Measurements from ENCODE around the gene HIP1. TPM values are rescaled to one million over a fixed set of nuclear protein-coding genes. Genes with fewer than 3 reads are reported as not detected.

Gene HIP1
- total and polyA plus RNA-seq, 7 experiments from 2014 or later: 0.78 to 14.6 (median 1.7) TPM; not detected in 1

DNA sequence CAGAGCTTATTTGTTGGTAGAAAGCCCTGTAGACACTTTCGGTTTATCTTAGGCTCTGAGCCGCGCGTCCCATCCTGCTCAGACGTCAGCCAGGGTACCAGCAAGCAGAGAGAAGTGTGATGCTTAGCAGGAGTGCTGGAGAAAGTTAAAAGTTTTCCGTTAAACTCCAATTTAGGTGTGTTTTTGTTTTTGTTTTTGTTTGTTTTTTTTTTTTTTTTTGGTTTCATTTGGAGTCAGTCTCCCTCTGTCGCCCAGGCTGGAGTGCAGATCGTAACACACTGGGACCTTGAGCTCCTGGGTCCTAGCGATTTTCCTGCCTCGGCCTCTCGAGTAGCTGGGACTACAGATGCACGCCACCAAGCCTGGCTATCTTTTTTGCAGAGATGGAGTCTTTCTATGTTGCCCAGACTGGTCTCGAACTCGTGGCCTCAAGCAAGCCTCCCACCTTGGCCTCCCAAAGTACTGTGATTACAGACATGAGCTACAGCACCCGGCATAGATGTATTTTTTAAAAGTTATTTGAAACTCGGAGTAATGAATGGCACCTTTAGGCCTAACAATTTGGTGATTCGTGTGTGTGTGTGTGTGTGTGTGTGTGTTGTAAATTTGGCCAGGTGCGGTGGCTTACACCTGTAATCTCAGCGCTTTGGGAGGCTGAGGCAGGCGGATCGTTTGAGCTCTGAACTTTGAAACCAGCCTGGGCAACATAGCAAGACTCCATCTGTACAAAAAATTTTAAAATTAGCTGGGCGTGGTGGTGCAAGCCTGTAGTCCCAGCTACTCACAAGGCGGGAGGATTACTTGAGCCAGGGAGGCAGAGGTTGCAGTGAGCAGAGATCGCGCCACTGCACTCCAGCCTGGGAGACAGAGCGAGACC, 1.3 kb upstream of the HIP1 start:
- peak overlapping the region; percentile 82 to 100 (median 97) for H3K4me3 Mint-ChIP-seq
- no peaks in the 10 kb centered on the region for H3K9me3 Mint-ChIP-seq
- H3K9me3 ChIP-seq (ENCODE audit: control insufficient read depth in 2 of 3, low read length in 3 of 3): no peaks in the 10 kb centered on the region
- intact Hi-C loops (cut with micrococcal nuclease): loop anchor here (1.0 to 10.0 kb wide), 12 partner anchors 138 to 1657 kb away; partner anchors contain the start of genes EIF4H (in 1 of the 2), GTF2I (in 1 of the 2), GTF2IRD1 (in 1 of the 2) and LIMK1 (in 1 of the 2)
- peak overlapping the region; percentile 28 to 99 (median 94) for H3K27ac Mint-ChIP-seq
- peak; percentile 40 for ATAC-seq
- H3K4me1 Mint-ChIP-seq: peaks cover 0 to 19% (median 14%) of the 10 kb centered on the region in 7 donors
- peak overlapping the region; percentile 93 for H3K4me3 ChIP-seq (ENCODE audit: low read length)
- H3K27ac ChIP-seq (ENCODE audit: low read depth, low read length): peak overlapping the region; percentile 80
- H3K36me3 Mint-ChIP-seq: no peaks in the 10 kb centered on the region
- ChIA-PET CTCF (interaction anchor here (0.7 to 1.2 kb wide), 2 partner anchors 22 to 391 kb away, joined by 3 read pairs; no protein-coding TSS in a partner anchor), POLR2A (interaction anchor here (1.3 kb wide), 1 partner anchor 9 kb away, joined by 3 read pairs; no protein-coding TSS in a partner anchor)
- H3K27me3 Mint-ChIP-seq: peaks cover 0 to 40% (median 2%) of the 10 kb centered on the region in 5 donors
- DNase-seq: peak in 6 of 9 donors; percentile 64 to 85 (median 78)
- H3K4me1 ChIP-seq (ENCODE audit: control insufficient read depth in 2 of 2, insufficient read depth in 2 of 2, low read length in 2 of 2): peaks cover 4 to 15% of the 10 kb centered on the region in 2 donors
- no peaks in the 10 kb centered on the region for H3K27me3 ChIP-seq (ENCODE audit: control insufficient read depth in 2 of 2, insufficient read depth in 2 of 2, low read length in 2 of 2)
- peaks cover 0 to 4% (median 0%) of the 10 kb centered on the region in 3 experiments for H3K36me3 ChIP-seq (ENCODE audit: control insufficient read depth in 2 of 3, insufficient read depth in 3 of 3, low read length in 3 of 3)

GRCh38 chr7:75738975-75739795, 444 bp upstream of the HIP1 start:
- no peaks in the 10 kb centered on the region for H3K9me3 ChIP-seq (ENCODE audit: control insufficient read depth in 2 of 3, low read length in 3 of 3)
- peak overlapping the region; percentile 80 for H3K27ac ChIP-seq (ENCODE audit: low read depth, low read length)
- H3K27me3 ChIP-seq (ENCODE audit: control insufficient read depth in 2 of 2, insufficient read depth in 2 of 2, low read length in 2 of 2): no peaks in the 10 kb centered on the region
- Mint-ChIP-seq H3K27me3 (peaks cover 0 to 41% (median 4%) of the 10 kb centered on the region in 5 donors), H3K4me1 (peaks cover 0 to 19% (median 14%) of the 10 kb centered on the region in 7 donors), H3K36me3 (no peaks in the 10 kb centered on the region), H3K4me3 (peak overlapping the region; percentile 82 to 100 (median 97)), H3K9me3 (no peaks in the 10 kb centered on the region), H3K27ac (peak overlapping the region; percentile 28 to 99 (median 94))
- DNase-seq (peak; percentile 98 to 99 (median 99)), ATAC-seq (peak; percentile 97)
- intact Hi-C loops (cut with micrococcal nuclease): loop anchor here (1.0 to 10.0 kb wide), 12 partner anchors 139 to 1656 kb away; partner anchors contain the start of genes TMEM120A (in 2 of the 2), EIF4H (in 1 of the 2), GTF2I (in 1 of the 2) and GTF2IRD1 (in 1 of the 2)
- peak overlapping the region; percentile 93 for H3K4me3 ChIP-seq (ENCODE audit: low read length)
- POLR2A ChIA-PET: interaction anchor here (0.6 to 1.3 kb wide), 2 partner anchors 10 to 2000 kb away, joined by 3 read pairs; no protein-coding TSS in a partner anchor
- H3K4me1 ChIP-seq (ENCODE audit: control insufficient read depth in 2 of 2, insufficient read depth in 2 of 2, low read length in 2 of 2): peaks cover 4 to 15% of the 10 kb centered on the region in 2 donors
- peaks cover 0 to 4% (median 0%) of the 10 kb centered on the region in 3 experiments for H3K36me3 ChIP-seq (ENCODE audit: control insufficient read depth in 2 of 3, insufficient read depth in 3 of 3, low read length in 3 of 3)
- CTCF ChIA-PET: interaction anchor here (1.2 kb wide), 1 partner anchor 23 kb away, joined by 3 read pairs; no protein-coding TSS in a partner anchor

DNA sequence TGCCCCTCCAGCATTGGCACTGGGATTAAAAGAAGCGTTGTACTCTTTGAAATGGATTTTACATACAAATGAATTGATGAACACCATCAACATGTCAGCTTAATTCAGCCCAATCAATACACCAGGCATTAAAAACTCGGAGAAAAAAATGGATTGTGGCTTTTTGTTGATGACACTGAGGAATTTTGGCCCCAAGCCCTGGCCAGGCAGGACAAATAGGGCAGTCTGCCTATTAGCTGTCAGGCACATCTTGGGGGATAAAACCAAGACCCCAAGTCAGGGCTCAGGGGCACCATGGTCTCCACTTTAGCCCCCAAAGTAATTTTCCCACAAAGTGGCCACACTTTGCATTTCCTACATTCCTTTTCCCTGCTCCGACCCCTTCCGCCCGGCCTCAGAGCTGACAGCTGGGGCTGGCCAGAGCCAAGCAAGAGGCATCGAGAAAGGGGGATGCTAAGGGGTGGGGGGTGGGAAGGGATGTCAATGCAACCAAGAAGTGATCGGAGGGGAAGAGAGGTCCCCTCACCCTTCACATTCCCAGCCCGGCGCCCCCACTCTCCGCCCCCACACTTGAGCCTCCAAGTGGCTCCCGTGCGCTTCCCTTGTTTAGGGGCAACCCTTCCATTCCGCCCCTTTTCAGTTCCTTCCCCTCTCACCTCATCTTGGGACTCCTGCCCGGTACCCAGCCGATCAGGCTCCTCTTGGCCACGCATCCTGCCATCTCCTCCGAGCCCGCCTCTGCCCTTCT, 711 bp downstream of the HIP1 start:
- intact Hi-C loops (cut with micrococcal nuclease): loop anchor here (1.0 to 10.0 kb wide), 7 partner anchors 256 to 1655 kb away; partner anchors contain the start of genes EIF4H (in 1 of the 2), GTF2I (in 1 of the 2), GTF2IRD1 (in 1 of the 2) and LIMK1 (in 1 of the 2)
- Histone ChIP-seq H3K4me1 (ENCODE audit: control insufficient read depth in 2 of 2, insufficient read depth in 2 of 2, low read length in 2 of 2) (peaks cover 4 to 15% of the 10 kb centered on the region in 2 donors), H3K36me3 (ENCODE audit: control insufficient read depth in 2 of 3, insufficient read depth in 3 of 3, low read length in 3 of 3) (peaks cover 0 to 4% (median 0%) of the 10 kb centered on the region in 3 experiments), H3K9me3 (ENCODE audit: control insufficient read depth in 2 of 3, low read length in 3 of 3) (no peaks in the 10 kb centered on the region), H3K27me3 (ENCODE audit: control insufficient read depth in 2 of 2, insufficient read depth in 2 of 2, low read length in 2 of 2) (no peaks in the 10 kb centered on the region), H3K27ac (ENCODE audit: low read depth, low read length) (peak overlapping the region; percentile 80), H3K4me3 (ENCODE audit: low read length) (peak overlapping the region; percentile 74)
- peaks cover 0 to 4% (median 0%) of the 10 kb centered on the region in 5 donors for H3K36me3 Mint-ChIP-seq
- peak overlapping the region; percentile 82 to 96 (median 88) for H3K4me3 Mint-ChIP-seq
- ChIA-PET POLR2A (interaction anchor here (0.5 kb wide), 1 partner anchor 12 kb away, joined by 3 read pairs; no protein-coding TSS in a partner anchor), CTCF (no interaction called here)
- peaks cover 0 to 36% (median 5%) of the 10 kb centered on the region in 5 donors for H3K27me3 Mint-ChIP-seq
- DNase-seq (peak in 1 of 9 donors; percentile 4), ATAC-seq (no peak)
- peak overlapping the region in 7 of 9 donors; percentile 62 to 86 (median 73) for H3K27ac Mint-ChIP-seq
- no peaks in the 10 kb centered on the region for H3K9me3 Mint-ChIP-seq
- peaks cover 5 to 19% (median 13%) of the 10 kb centered on the region in 7 donors for H3K4me1 Mint-ChIP-seq

DNA sequence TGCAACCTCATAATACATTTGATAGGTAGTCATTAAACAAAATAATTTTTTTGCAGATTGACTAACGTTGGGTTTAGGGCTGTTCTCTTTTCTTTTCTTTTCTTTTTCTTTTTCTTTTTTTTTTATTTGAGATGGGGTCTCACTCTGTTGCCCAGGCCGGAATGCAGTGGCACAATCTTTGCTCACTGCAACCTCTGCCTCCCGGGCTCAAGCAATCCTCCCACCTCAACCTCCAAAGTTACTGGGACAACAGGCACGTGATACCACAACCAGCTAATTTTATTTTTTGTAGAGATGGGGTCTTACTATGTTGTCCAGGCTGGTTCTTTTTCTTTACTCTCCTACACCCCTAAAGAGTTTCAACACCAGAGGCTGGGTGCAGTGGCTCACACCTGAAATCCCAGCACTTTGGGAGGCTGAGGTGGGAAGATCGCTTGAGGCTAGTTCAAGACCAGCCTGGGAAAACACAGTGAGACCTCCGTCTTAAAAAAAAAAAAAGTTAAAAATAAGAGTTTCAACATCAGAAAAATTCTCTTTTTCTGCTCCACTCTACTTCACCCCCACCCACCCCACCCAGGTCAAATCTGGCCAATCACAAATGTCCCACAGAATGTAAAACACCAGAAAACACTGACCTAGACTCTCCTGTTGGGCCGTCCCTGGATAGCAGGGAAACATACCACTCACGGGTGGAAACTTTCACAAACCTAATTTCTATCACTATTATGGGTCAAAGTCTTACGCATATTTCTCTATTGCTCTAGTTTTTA, 3.0 kb downstream of the HIP1 start:
- Mint-ChIP-seq H3K4me1 (peaks cover 5 to 22% (median 10%) of the 10 kb centered on the region in 7 donors), H3K9me3 (no peaks in the 10 kb centered on the region), H3K36me3 (peaks cover 0 to 4% (median 0%) of the 10 kb centered on the region in 5 donors), H3K27ac (no peak overlapping the region), H3K27me3 (peaks cover 0 to 29% (median 5%) of the 10 kb centered on the region in 5 donors), H3K4me3 (no peak overlapping the region)
- POLR2A ChIA-PET: no interaction called here
- CTCF ChIA-PET: interaction anchor here (0.9 kb wide), 1 partner anchor 27 kb away, joined by 3 read pairs; no protein-coding TSS in a partner anchor
- no peak overlapping the region for H3K4me3 ChIP-seq (ENCODE audit: low read length)
- peaks cover 0 to 4% (median 0%) of the 10 kb centered on the region in 3 experiments for H3K36me3 ChIP-seq (ENCODE audit: control insufficient read depth in 2 of 3, insufficient read depth in 3 of 3, low read length in 3 of 3)
- intact Hi-C loops (cut with micrococcal nuclease): loop anchor here (5.0 to 10.0 kb wide), 4 partner anchors 622 to 1561 kb away; partner anchors contain the start of genes EIF4H (in 1 of the 2), GTF2I (in 1 of the 2), GTF2IRD1 (in 1 of the 2) and YWHAG (in 1 of the 2)
- H3K27ac ChIP-seq (ENCODE audit: low read depth, low read length): no peak overlapping the region
- ATAC-seq: no peak
- H3K4me1 ChIP-seq (ENCODE audit: control insufficient read depth in 2 of 2, insufficient read depth in 2 of 2, low read length in 2 of 2): peaks cover 4 to 15% of the 10 kb centered on the region in 2 donors
- DNase-seq: no peak
- H3K9me3 ChIP-seq (ENCODE audit: control insufficient read depth in 2 of 3, low read length in 3 of 3): no peaks in the 10 kb centered on the region
- H3K27me3 ChIP-seq (ENCODE audit: control insufficient read depth in 2 of 2, insufficient read depth in 2 of 2, low read length in 2 of 2): no peaks in the 10 kb centered on the region

All from naive thymus-derived CD4-positive, alpha-beta T cell (primary cell).